GM12873 (cell line): ENCODE measurements around the gene NTSR2.

Source experiments
- CTCF ChIP-seq: IDR thresholded peaks from 2 replicates; pipeline ENCODE4 v1.5.1; 2012; ENCODE audit warnings: low read depth, mild to moderate bottlenecking, moderate library complexity, low read length, control low read depth; ENCODE audit not compliant: insufficient read depth; ENCODE audit errors: missing control alignments

NTSR2 gene

GRCh38 chr2:11678306-11678960, 8.4 kb upstream of the NTSR2 start:
- TF ChIP-seq CTCF = no peak

- no peak for TF ChIP-seq CTCF
Observed at GRCh38 chr2:11677136-11678055, 7.4 kb upstream of the NTSR2 start.

GRCh38 chr2:11676640-11677039, 6.6 kb upstream of the NTSR2 start:
- TF ChIP-seq CTCF = no peak

- TF ChIP-seq CTCF = no peak
Observed at GRCh38 chr2:11675423-11676112, 5.6 kb upstream of the NTSR2 start.

GRCh38 chr2:11674983-11675382, 5.0 kb upstream of the NTSR2 start:
- TF ChIP-seq CTCF = no peak

- TF ChIP-seq CTCF = no peak
Observed at GRCh38 chr2:11672407-11672806, 2.4 kb upstream of the NTSR2 start.

GRCh38 chr2:11667866-11668637, 1.9 kb downstream of the NTSR2 start:
- TF ChIP-seq CTCF = no peak
